GM12878 (cell line): ENCODE results near the gene TNFRSF1A. TPM values are rescaled to one million over a fixed set of nuclear protein-coding genes. Genes with fewer than 3 reads are reported as not detected.

ENCODE experiments used
- ATAC-seq: fragments of 200-7000 bp; cut with Tn5 transposase; 3 replicates; pipeline ENCODE4 v1.9.1; 2020; ENCODE audit warnings: mild to moderate bottlenecking, moderate library complexity
- BruUV-seq: library from RNA; stranded (reverse); fragments of 400-500 nt; replicated peaks from 2 replicates; lab custom pipeline; 2021; lab: Mats Ljungman, UMichigan
- CTCF ChIA-PET: fragments of 300-600 bp; sonication (Branson Sonifier 250); formaldehyde crosslinking; extraction: SDS; loops from one replicate; lab custom pipeline; 2021; ENCODE audit warnings: inconsistent platforms; lab: Yijun Ruan, JAX
- POLR2A ChIA-PET: fragments of 350-600 bp; formaldehyde crosslinking; extraction: SDS; loops from one replicate; lab custom pipeline; 2021; ENCODE audit warnings: inconsistent platforms; lab: Charles Lee
- RAD21 ChIA-PET: fragments of 300-600 bp; sonication (Branson Sonifier 250); formaldehyde crosslinking; loops from one replicate; lab custom pipeline; 2023; ENCODE audit warnings: antibody characterized with exemption; ENCODE audit not compliant: unreplicated experiment; lab: Charles Lee
- SMC1A ChIA-PET: fragments of 300-600 bp; sonication (Branson Sonifier 250); formaldehyde crosslinking; loops from one replicate; lab custom pipeline; 2023; ENCODE audit not compliant: unreplicated experiment, uncharacterized antibody; lab: Charles Lee
- DNase-seq: peaks from one replicate; pipeline ENCODE4 v3.0.0-alpha.2; 2011; ENCODE audit warnings: low read depth, low spot score
- FAIRE-seq: peaks from 3 replicates; lab custom pipeline; 2011; peaks lifted over from hg19 to GRCh38; lab: Jason Lieb, UNC
- H2AFZ ChIP-seq: 2 replicates; pipeline ENCODE4 v1.6.0; 2011; ENCODE audit warnings: low read depth, low read length, control low read depth; ENCODE audit not compliant: control insufficient read depth
- H3K27ac ChIP-seq: 2 replicates; pipeline ENCODE4 v1.5.1; 2011; ENCODE audit warnings: control low read depth; ENCODE audit not compliant: control insufficient read depth, insufficient read depth
- H3K27me3 ChIP-seq, 2 experiments: replicated peaks in 1 of 2; 2 replicates each; pipeline versions ENCODE4 v1.6.0 to v1.6.1; 2011; ENCODE audit warnings: low read length in 1 of 2; ENCODE audit not compliant: control insufficient read depth in 2 of 2, insufficient read depth in 2 of 2
- H3K36me3 ChIP-seq, 2 experiments: 2 replicates each; pipeline ENCODE4 v1.5.1; 2011; ENCODE audit warnings: low read length in 1 of 2; ENCODE audit not compliant: control insufficient read depth in 2 of 2, insufficient read depth in 2 of 2
- H3K4me1 ChIP-seq: 2 replicates; pipeline ENCODE4 v1.6.1; 2011; ENCODE audit warnings: mild to moderate bottlenecking, low read length, moderate library complexity, mixed read lengths; ENCODE audit not compliant: control insufficient read depth, insufficient read depth
- H3K4me2 ChIP-seq: 2 replicates; pipeline ENCODE4 v1.6.0; 2011; ENCODE audit warnings: control low read depth; ENCODE audit not compliant: control insufficient read depth, insufficient read depth
- H3K4me3 ChIP-seq: fragments of 200-600 bp; sonication (generic); 2 replicates; pipeline ENCODE4 v1.5.1; 2016
- H3K79me2 ChIP-seq: 2 replicates; pipeline ENCODE4 v1.6.0; 2011; ENCODE audit warnings: low read length; ENCODE audit not compliant: control insufficient read depth, insufficient read depth
- H3K9ac ChIP-seq: 2 replicates; pipeline ENCODE4 v1.8.0; 2011; ENCODE audit warnings: low read length, control low read depth, mixed read lengths; ENCODE audit not compliant: control insufficient read depth, insufficient read depth
- H3K9me3 ChIP-seq: replicated peaks from 3 replicates; pipeline ENCODE4 v1.5.1; 2011; ENCODE audit warnings: mild to moderate bottlenecking, low read length; ENCODE audit not compliant: control insufficient read depth, insufficient read depth
- H4K20me1 ChIP-seq: 2 replicates; pipeline ENCODE4 v1.6.0; 2011; ENCODE audit not compliant: control insufficient read depth, insufficient read depth
- EP300 ChIP-seq, 2 experiments: fragments of 150-350 bp in 1 of 2; IDR thresholded peaks; 2 replicates each; pipeline ENCODE4 v1.6.1; 2011 to 2012; ENCODE audit warnings: low read depth in 2 of 2, low read length in 2 of 2, borderline replicate concordance in 1 of 2, improper control_type of control experiment in 1 of 2, inconsistent platforms in 1 of 2; ENCODE audit not compliant: control insufficient read depth in 1 of 2
- IKZF1 ChIP-seq: fragments of 450-650 bp; conservative IDR thresholded peaks from 2 replicates; pipeline ENCODE4 v1.6.1; 2017; ENCODE audit warnings: antibody characterized with exemption, mild to moderate bottlenecking
- KDM1A ChIP-seq: fragments of 200-600 bp; sonication (generic); IDR thresholded peaks from 2 replicates; pipeline ENCODE4 v1.6.1; 2016; ENCODE audit warnings: borderline replicate concordance
- NR2C1 ChIP-seq: fragments of 450-650 bp; IDR thresholded peaks from 2 replicates; pipeline ENCODE4 v1.6.1; 2017; ENCODE audit warnings: antibody characterized with exemption, mild to moderate bottlenecking, moderate library complexity
- NRF1 ChIP-seq: conservative IDR thresholded peaks from 2 replicates; pipeline ENCODE4 v1.6.1; 2011; ENCODE audit warnings: mild to moderate bottlenecking, low read depth, low read length, improper control_type of control experiment
- WGBS: methylation state at CpG from one replicate; pipeline ENCODE4 v1.1.6; 2016; ENCODE audit warnings: low lambda C conversion rate; ENCODE audit not compliant: insufficient replicate concordance, insufficient coverage; ENCODE audit errors: missing lambda C conversion rate; 5-methylcytosine and 5-hydroxymethylcytosine counted together
- in situ Hi-C: fragments of 300-500 bp; cut with MboI; formaldehyde crosslinking; loops from 9 replicates; pipeline ENCODE4 v1.14.3; 2018; ENCODE audit warnings: mixed read lengths
- intact Hi-C: fragments of 100-400 bp; cut with micrococcal nuclease; formaldehyde crosslinking; loops from one replicate; pipeline ENCODE4 v1.14.2; 2022; ENCODE audit not compliant: unreplicated experiment
- polyA plus RNA-seq, 11 experiments: library from polyadenylated mRNA; depleted of rRNA in 4 of 11; unstranded in 6 of 11; stranded (reverse) in 5 of 11; fragments of >200 nt; fragmentation: Nextera tagmentation in 4 of 11; fragmentation: Illumina TruSeq in 1 of 11; extraction: Ambion mirVana in 4 of 11; extraction: Trizol in 1 of 11; gene quantifications; 1 replicate in 1 of 11; 2 replicates in 10 of 11; pipeline versions ENCODE4 v1.2.1 to v1.2.3, GENCODE V29; 2011 to 2016; ENCODE audit warnings: inconsistent platforms in 2 of 11, missing spikeins in 2 of 11, low read depth in 1 of 11
- total RNA-seq, 4 experiments: library from RNA; depleted of rRNA in 3 of 4; stranded (reverse); fragments of >200 nt in 3 of 4; fragmentation: Illumina TruSeq in 1 of 4; extraction: Trizol in 1 of 4; gene quantifications; 2 replicates each; pipeline versions ENCODE4 v1.2.1 to v1.2.3, GENCODE V29; 2013 to 2021

TNFRSF1A gene
- total and polyA plus RNA-seq, 10 of the 15 experiments (the other 5 are each of a cell fraction or from before 2014, with no cell fraction given), result 0.24 to 16.5 (median 13.0) TPM

DNA sequence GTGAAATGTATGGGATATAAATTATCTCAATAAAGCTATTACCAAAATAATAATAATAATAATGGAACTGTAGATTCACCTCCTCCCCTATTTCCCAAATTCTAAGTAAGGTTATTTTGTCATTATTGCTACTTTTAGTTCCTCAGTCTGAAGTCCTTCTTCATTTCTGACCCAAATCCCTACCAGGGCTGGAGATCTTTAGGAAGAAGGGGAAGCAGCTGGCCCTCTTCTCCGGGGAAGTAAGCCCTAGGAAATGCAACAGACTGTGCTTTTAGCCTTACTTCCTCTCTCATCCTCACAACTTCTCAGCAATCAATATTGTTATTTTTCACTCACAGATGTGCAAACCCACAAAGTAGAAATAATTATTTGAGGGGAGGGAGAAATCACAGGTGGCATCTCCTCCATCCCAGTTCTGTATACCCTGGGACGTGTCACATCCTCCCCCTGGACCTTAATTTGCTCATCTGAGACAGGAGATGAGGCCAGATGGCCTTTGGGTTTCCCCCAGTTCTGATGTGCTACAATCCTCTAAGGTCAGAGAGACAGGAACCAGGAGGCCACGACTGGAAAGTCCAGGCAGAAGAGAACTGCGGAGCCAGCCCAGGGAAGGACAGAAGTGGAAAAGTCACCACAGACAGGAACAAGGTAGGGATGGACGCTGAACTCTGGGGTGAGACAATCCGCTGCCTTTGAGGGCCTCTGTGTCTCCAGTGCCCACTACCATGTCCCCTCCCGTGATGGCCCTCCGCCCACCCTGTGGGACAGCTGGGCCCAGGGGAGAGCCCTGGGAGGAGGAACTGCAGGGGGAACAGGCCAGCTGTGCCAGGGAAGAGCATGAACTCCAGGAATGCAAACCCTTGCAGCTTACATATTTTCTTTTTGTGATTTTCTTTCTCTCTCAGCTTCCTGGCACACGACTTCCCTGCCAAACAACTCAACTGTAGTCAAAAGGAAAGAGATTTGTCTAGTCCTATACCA lies 10.6 kb upstream of the TNFRSF1A start:
- ATAC-seq (peak; percentile 51), DNase-seq (no peak), FAIRE-seq (no peak)
- TF ChIP-seq NR2C1 (no peak), KDM1A (no peak), NRF1 (no peak), EP300 (IDR thresholded peaks at IDR 0.05; ENCODE audit: borderline replicate concordance in 1 of 2, control insufficient read depth in 1 of 2, low read depth in 2 of 2, low read length in 2 of 2) (no peak), IKZF1 (0 out of 2 replicates have a peak, but pooled peaks have one; percentile 16)
- H3K4me3 ChIP-seq, result no peak overlapping the region
- H3K9me3 ChIP-seq, result no peaks in the 10 kb centered on the region
- no peak overlapping the region; the same call in 1 of the 2 replicates for H2AFZ ChIP-seq
- BruUV-seq, result no TSS peak
- ChIA-PET CTCF (interaction anchor here (0.7 to 1.8 kb wide), 3 partner anchors 11 to 257 kb away, joined by 3 to 5 read pairs (median 5); partner anchors contain the start of gene TNFRSF1A), RAD21 (no interaction called here), SMC1A (interaction anchor here (1.2 kb wide), 1 partner anchor 30 kb away, joined by 3 read pairs; no protein-coding TSS in a partner anchor), POLR2A (no interaction called here)
- no peaks in the 10 kb centered on the region for H3K79me2 ChIP-seq
- H4K20me1 ChIP-seq, result no peaks in the 10 kb centered on the region
- no peaks in the 10 kb centered on the region for H3K36me3 ChIP-seq
- H3K27me3 ChIP-seq, result peaks cover 3 to 4% of the 10 kb centered on the region in 2 experiments; a peak in 3 of 4 replicates
- H3K4me2 ChIP-seq, result no peak overlapping the region
- no peaks in the 10 kb centered on the region; the same call in 1 of the 2 replicates for H3K4me1 ChIP-seq
- intact Hi-C loops, result no loop called here
- in situ Hi-C loops, result no loop called here
- 24% methylated on average over 9 of the region's 9 CpGs for WGBS
- no peak overlapping the region for H3K27ac ChIP-seq
- no peak overlapping the region for H3K9ac ChIP-seq
